Transverse colon (tissue), 4 donors: ENCODE data around the gene HTRA3. TPM values are rescaled to one million over a fixed set of nuclear protein-coding genes. Genes with fewer than 3 reads are reported as not detected.

Experiments
- DNase-seq: peaks from one replicate; pipeline ENCODE4 v3.0.0-alpha.2; 2019
- H3K27ac ChIP-seq, 4 donors: fragments of 200-600 bp; sonication (generic); 2 replicates each; pipeline ENCODE4 v1.5.1; 2016 to 2018; ENCODE audit warnings: inconsistent platforms in 4 of 4
- H3K27me3 ChIP-seq: fragments of 200-600 bp; sonication (generic); 2 replicates; pipeline ENCODE4 v1.5.1; 2017; ENCODE audit warnings: inconsistent platforms
- H3K36me3 ChIP-seq, 4 donors: fragments of 200-600 bp; sonication (generic); 2 replicates each; pipeline ENCODE4 v1.5.1; 2017 to 2019; ENCODE audit warnings: inconsistent platforms in 4 of 4
- H3K4me1 ChIP-seq, 4 donors: fragments of 200-600 bp; sonication (generic); 2 replicates each; pipeline ENCODE4 v1.5.1; 2017 to 2020; ENCODE audit warnings: inconsistent platforms in 4 of 4
- H3K4me3 ChIP-seq, 4 donors: fragments of 200-600 bp; sonication (generic); 1 replicate in 1 of 4; 2 replicates in 3 of 4; pipeline versions ENCODE4 v1.5.1 to v1.6.1; 2017 to 2019; ENCODE audit warnings: inconsistent platforms in 4 of 4
- H3K9me3 ChIP-seq, 2 donors: fragments of 200-600 bp; sonication (generic); 2 replicates each; pipeline ENCODE4 v1.5.1; 2017 to 2019; ENCODE audit warnings: inconsistent platforms in 2 of 2
- CTCF ChIP-seq, 5 experiments: fragments of 200-600 bp in 3 of 5; fragments of 450-650 bp in 2 of 5; sonication (generic) in 3 of 5; IDR thresholded peaks; 1 replicate in 2 of 5; 2 replicates in 3 of 5; pipeline ENCODE4 v1.5.1; 2016 to 2017; ENCODE audit warnings: antibody characterized with exemption in 5 of 5, inconsistent platforms in 3 of 5, mild to moderate bottlenecking in 2 of 5, moderate library complexity in 1 of 5
- EP300 ChIP-seq: sonication (generic); formaldehyde crosslinking; IDR thresholded peaks from one replicate; pipeline ENCODE4 v1.6.1; 2017; ENCODE audit warnings: antibody characterized with exemption, low read depth
- POLR2A ChIP-seq: fragments of 450-650 bp; IDR thresholded peaks from one replicate; pipeline ENCODE4 v1.6.1; 2016; ENCODE audit warnings: antibody characterized with exemption, mild to moderate bottlenecking, moderate library complexity
- POLR2AphosphoS5 ChIP-seq, 3 donors: sonication (generic); formaldehyde crosslinking; IDR thresholded peaks; one replicate each; pipeline ENCODE4 v1.6.1; 2016; ENCODE audit warnings: antibody characterized with exemption in 3 of 3
- WGBS, 2 donors: methylation state at CpG; one replicate each; pipeline ENCODE4 v1.1.5; 2018; ENCODE audit warnings: low coverage in 1 of 2; 5-methylcytosine and 5-hydroxymethylcytosine counted together
- in situ Hi-C, 4 donors: fragments of 200-750 bp; cut with MboI; loops; one replicate each; pipeline versions ENCODE4 v1.15.0 to v1.15.1; 2017; ENCODE audit warnings: low sequenced_read_pairs in 3 of 4, low pct_ligation_motif_present in 1 of 4, low pct_unique_long_range_greater_than_20kb in 1 of 4
- intact Hi-C: fragments of 100-400 bp; cut with DNase I; formaldehyde crosslinking; loops from one replicate; pipeline ENCODE4 v1.15.1; 2023; ENCODE audit warnings: low total_unique reads
- total RNA-seq, 4 donors: library from RNA; depleted of rRNA; stranded (reverse); fragments of >200 nt; gene quantifications; one replicate each; pipeline ENCODE4 v1.1.0, GENCODE V29; 2016

Gene HTRA3
- total RNA-seq, 4 donors from 2014 or later = 1.5 to 11.9 (median 6.5) TPM

DNA sequence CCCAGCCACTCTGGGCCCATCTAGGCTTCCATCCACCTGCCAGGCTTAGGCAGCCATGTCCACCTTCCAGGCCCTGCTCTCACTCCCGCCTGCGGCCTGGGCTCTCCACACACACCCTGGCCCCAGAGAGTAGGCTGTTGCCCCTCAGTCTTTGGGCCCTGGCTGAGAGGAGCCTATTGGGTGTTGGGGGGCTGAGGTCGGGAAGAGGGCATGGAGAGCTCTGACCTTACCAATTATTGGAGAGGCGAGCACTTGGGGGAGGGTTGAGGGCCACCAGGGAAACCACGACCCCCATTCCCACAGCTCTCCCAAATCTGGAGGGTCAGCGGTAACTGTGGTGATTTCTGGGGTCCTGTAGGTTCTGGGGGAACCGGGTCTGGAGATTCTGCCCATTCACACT is 38.2 kb downstream of the HTRA3 start:
- peaks cover 0 to 3% (median 0%) of the 10 kb centered on the region in 4 donors for H3K4me1 ChIP-seq
- intact Hi-C loops = no loop called here
- no peaks in the 10 kb centered on the region for H3K9me3 ChIP-seq
- H3K27me3 ChIP-seq = no peaks in the 10 kb centered on the region
- no peaks in the 10 kb centered on the region for H3K36me3 ChIP-seq
- H3K27ac ChIP-seq = no peak overlapping the region
- no peak for TF ChIP-seq EP300
- no peak for TF ChIP-seq CTCF (IDR thresholded peaks at IDR 0.05)
- TF ChIP-seq POLR2A = no peak
- TF ChIP-seq POLR2AphosphoS5 (IDR thresholded peaks at IDR 0.05) = no peak
- no peak for DNase-seq
- H3K4me3 ChIP-seq = no peak overlapping the region
- in situ Hi-C loops = no loop called here
- 72% methylated on average over 7 of the region's 7 CpGs; no CpG with 5 or more reads in 1 of the 2 donors for WGBS, 2 donors

DNA sequence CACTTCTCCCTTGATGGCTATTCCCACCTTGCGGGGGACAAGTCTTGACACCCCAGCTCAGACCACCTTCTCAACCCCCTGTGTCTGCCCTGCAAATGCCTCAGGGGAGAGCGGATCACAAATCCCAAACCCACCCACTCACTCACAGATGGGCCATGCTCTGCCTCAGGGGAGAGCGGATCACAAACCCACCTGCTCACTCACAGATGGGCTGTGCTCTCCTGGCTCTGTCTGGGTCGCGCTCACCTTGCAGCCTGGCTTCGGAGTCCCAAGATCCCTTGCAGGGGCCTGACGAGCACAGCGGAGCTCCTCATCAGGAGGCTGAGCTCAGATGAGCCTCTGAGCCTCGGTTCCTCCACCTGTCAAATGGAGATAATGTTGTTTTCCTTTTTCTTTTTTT is 38.6 kb downstream of the HTRA3 start:
- no peak for DNase-seq
- Histone ChIP-seq H3K27ac (no peak overlapping the region), H3K4me3 (no peak overlapping the region), H3K9me3 (no peaks in the 10 kb centered on the region), H3K4me1 (peaks cover 0 to 3% (median 0%) of the 10 kb centered on the region in 4 donors), H3K27me3 (no peaks in the 10 kb centered on the region), H3K36me3 (no peaks in the 10 kb centered on the region)
- in situ Hi-C loops = no loop called here
- 87% methylated on average over 9 of the region's 9 CpGs; no CpG with 5 or more reads in 1 of the 2 donors for WGBS, 2 donors
- TF ChIP-seq POLR2AphosphoS5 (IDR thresholded peaks at IDR 0.05) = no peak
- TF ChIP-seq POLR2A = no peak
- no peak for TF ChIP-seq EP300
- no peak for TF ChIP-seq CTCF (IDR thresholded peaks at IDR 0.05)
- intact Hi-C loops = no loop called here

- no peaks in the 10 kb centered on the region for H3K9me3 ChIP-seq
- 59% methylated on average over 24 of the region's 24 CpGs; no CpG with 5 or more reads in 1 of the 2 donors for WGBS, 2 donors
- in situ Hi-C loops (no loop called here), intact Hi-C loops (no loop called here)
- DNase-seq = no peak
- H3K27ac ChIP-seq = peak overlapping the region in 2 of 4 donors; percentile 7 to 30
- no peaks in the 10 kb centered on the region for H3K27me3 ChIP-seq
- TF ChIP-seq CTCF (IDR thresholded peaks at IDR 0.05) (peak in 3 of 5 experiments; percentile 10 to 22 (median 11)), POLR2A (no peak), EP300 (no peak), POLR2AphosphoS5 (IDR thresholded peaks at IDR 0.05) (peak in 2 of 3 donors; percentile 46 to 60)
- H3K4me3 ChIP-seq = no peak overlapping the region
- no peaks in the 10 kb centered on the region for H3K36me3 ChIP-seq
- H3K4me1 ChIP-seq = peaks cover 0 to 3% (median 0%) of the 10 kb centered on the region in 4 donors
Measured at GRCh38 chr4:8308856-8309771, 39.6 kb downstream of the HTRA3 start.

- in situ Hi-C loops (no loop called here), intact Hi-C loops (no loop called here)
- no peaks in the 10 kb centered on the region for H3K36me3 ChIP-seq
- H3K9me3 ChIP-seq = no peaks in the 10 kb centered on the region
- no peak for DNase-seq
- TF ChIP-seq CTCF (IDR thresholded peaks at IDR 0.05) (no peak), EP300 (no peak), POLR2AphosphoS5 (IDR thresholded peaks at IDR 0.05) (no peak), POLR2A (no peak)
- no peak overlapping the region for H3K4me3 ChIP-seq
- H3K27ac ChIP-seq = no peak overlapping the region
- H3K4me1 ChIP-seq = peaks cover 0 to 3% (median under 1%) of the 10 kb centered on the region in 4 donors
- H3K27me3 ChIP-seq = no peaks in the 10 kb centered on the region
- 63% methylated on average over 10 of the region's 10 CpGs; no CpG with 5 or more reads in 1 of the 2 donors for WGBS, 2 donors
Measured at GRCh38 chr4:8310306-8310705, 40.8 kb downstream of the HTRA3 start.
